OCI-LY7 (cell line): ENCODE measurements around the gene EXOG. TPM values are rescaled to one million over a fixed set of nuclear protein-coding genes. Genes with fewer than 3 reads are reported as not detected.

ENCODE experiments used
- BruUV-seq: library from RNA; stranded (reverse); fragments of 400-500 nt; replicated peaks from 2 replicates; lab custom pipeline; 2021; lab: Mats Ljungman, UMichigan
- CTCF ChIA-PET: fragments of 300-600 bp; sonication (Branson Sonifier 250); formaldehyde crosslinking; loops from one replicate; lab custom pipeline; 2022; ENCODE audit warnings: antibody characterized with exemption; ENCODE audit not compliant: unreplicated experiment; lab: Charles Lee
- POLR2A ChIA-PET: fragments of 300-600 bp; sonication (Branson Sonifier 250); formaldehyde crosslinking; loops from one replicate; lab custom pipeline; 2022; ENCODE audit warnings: antibody characterized with exemption; lab: Charles Lee
- DNase-seq: peaks from one replicate; pipeline ENCODE4 v3.0.0-alpha.2; 2015; ENCODE audit warnings: low spot score
- H2AFZ ChIP-seq: fragments of 200-600 bp; sonication (generic), shearing (Covaris generic); 2 replicates; pipeline ENCODE4 v1.6.1; 2014; ENCODE audit warnings: mild to moderate bottlenecking, antibody characterized with exemption, low read length, moderate library complexity
- H3K27ac ChIP-seq: fragments of 200-600 bp; sonication (generic); 2 replicates; pipeline ENCODE4 v1.5.1; 2014; ENCODE audit warnings: mixed run types, low read depth, mild to moderate bottlenecking, moderate library complexity, low read length, inconsistent platforms; ENCODE audit not compliant: poor library complexity, severe bottlenecking
- H3K36me3 ChIP-seq: fragments of 200-600 bp; sonication (generic); 2 replicates; pipeline ENCODE4 v1.6.1; 2014; ENCODE audit warnings: mild to moderate bottlenecking, antibody characterized with exemption, low read length, moderate library complexity, mixed read lengths; ENCODE audit not compliant: insufficient read depth
- H3K4me1 ChIP-seq: fragments of 200-600 bp; sonication (generic); 2 replicates; pipeline ENCODE4 v1.5.1; 2014; ENCODE audit warnings: mild to moderate bottlenecking, low read length; ENCODE audit not compliant: insufficient read depth, poor library complexity, severe bottlenecking
- H3K4me2 ChIP-seq: fragments of 200-600 bp; sonication (generic); 2 replicates; pipeline ENCODE4 v1.6.1; 2014; ENCODE audit warnings: mild to moderate bottlenecking, low read length
- H3K4me3 ChIP-seq: fragments of 200-600 bp; sonication (generic); 2 replicates; pipeline ENCODE4 v1.5.1; 2014; ENCODE audit warnings: mild to moderate bottlenecking, low read depth, low read length; ENCODE audit not compliant: poor library complexity, severe bottlenecking
- H3K79me2 ChIP-seq: fragments of 200-600 bp; sonication (generic); 2 replicates; pipeline ENCODE4 v1.6.1; 2016; ENCODE audit warnings: low read depth, mild to moderate bottlenecking, low read length, moderate library complexity, mixed read lengths; ENCODE audit not compliant: insufficient read depth
- H3K9me2 ChIP-seq: fragments of 200-600 bp; sonication (generic); 2 replicates; pipeline ENCODE4 v1.6.1; 2016; ENCODE audit warnings: mild to moderate bottlenecking, low read length, mixed read lengths; ENCODE audit not compliant: insufficient read depth
- H3K9me3 ChIP-seq: fragments of 200-600 bp; sonication (generic); 2 replicates; pipeline ENCODE4 v1.6.1; 2014; ENCODE audit warnings: mild to moderate bottlenecking, mixed run types, low read length, mixed read lengths
- H4K20me1 ChIP-seq: fragments of 200-600 bp; sonication (generic); 2 replicates; pipeline ENCODE4 v1.6.1; 2014; ENCODE audit warnings: mild to moderate bottlenecking, antibody characterized with exemption, low read length, moderate library complexity, mixed read lengths; ENCODE audit not compliant: insufficient read depth
- CTCF ChIP-seq: fragments of 200-600 bp; sonication (generic); conservative IDR thresholded peaks from 2 replicates; pipeline ENCODE4 v1.5.1; 2014; ENCODE audit warnings: mild to moderate bottlenecking, antibody characterized with exemption, low read length, moderate library complexity, mixed read lengths
- EZH2phosphoT487 ChIP-seq: fragments of 200-600 bp; sonication (generic); IDR thresholded peaks from 2 replicates; pipeline ENCODE4 v1.6.1; 2018; ENCODE audit warnings: low read depth, borderline replicate concordance, mild to moderate bottlenecking, mixed run types, antibody characterized with exemption, low read length, moderate library complexity, mixed read lengths
- intact Hi-C: fragments of 100-400 bp; cut with micrococcal nuclease; formaldehyde crosslinking; loops from one replicate; pipeline ENCODE4 v1.10.0; 2022; ENCODE audit not compliant: unreplicated experiment
- total RNA-seq, 2 experiments: library from RNA; depleted of rRNA in 1 of 2; stranded (reverse); fragments of >200 nt in 1 of 2; shearing (Covaris generic) in 1 of 2; gene quantifications; 2 replicates each; pipeline ENCODE4 v1.2.3, GENCODE V29; 2014 to 2022

Gene EXOG
- total RNA-seq, 2 experiments from 2014 or later: 30.7 to 41.2 TPM

- Histone ChIP-seq H4K20me1 (no peaks in the 10 kb centered on the region), H3K9me2 (no peaks in the 10 kb centered on the region), H3K4me3 (no peak overlapping the region), H3K4me2 (no peak overlapping the region), H3K79me2 (no peaks in the 10 kb centered on the region), H3K27ac (no peak overlapping the region), H3K9me3 (no peaks in the 10 kb centered on the region), H3K4me1 (no peaks in the 10 kb centered on the region), H3K36me3 (no peaks in the 10 kb centered on the region), H2AFZ (no peak overlapping the region)
- ChIA-PET POLR2A (no interaction called here), CTCF (no interaction called here)
- TF ChIP-seq EZH2phosphoT487: no peak
- TF ChIP-seq CTCF: no peak
- BruUV-seq: no TSS peak
- intact Hi-C loops: no loop called here
- DNase-seq: no peak
Measured at GRCh38 chr3:38489766-38490165, 6.4 kb upstream of the EXOG start.

DNA sequence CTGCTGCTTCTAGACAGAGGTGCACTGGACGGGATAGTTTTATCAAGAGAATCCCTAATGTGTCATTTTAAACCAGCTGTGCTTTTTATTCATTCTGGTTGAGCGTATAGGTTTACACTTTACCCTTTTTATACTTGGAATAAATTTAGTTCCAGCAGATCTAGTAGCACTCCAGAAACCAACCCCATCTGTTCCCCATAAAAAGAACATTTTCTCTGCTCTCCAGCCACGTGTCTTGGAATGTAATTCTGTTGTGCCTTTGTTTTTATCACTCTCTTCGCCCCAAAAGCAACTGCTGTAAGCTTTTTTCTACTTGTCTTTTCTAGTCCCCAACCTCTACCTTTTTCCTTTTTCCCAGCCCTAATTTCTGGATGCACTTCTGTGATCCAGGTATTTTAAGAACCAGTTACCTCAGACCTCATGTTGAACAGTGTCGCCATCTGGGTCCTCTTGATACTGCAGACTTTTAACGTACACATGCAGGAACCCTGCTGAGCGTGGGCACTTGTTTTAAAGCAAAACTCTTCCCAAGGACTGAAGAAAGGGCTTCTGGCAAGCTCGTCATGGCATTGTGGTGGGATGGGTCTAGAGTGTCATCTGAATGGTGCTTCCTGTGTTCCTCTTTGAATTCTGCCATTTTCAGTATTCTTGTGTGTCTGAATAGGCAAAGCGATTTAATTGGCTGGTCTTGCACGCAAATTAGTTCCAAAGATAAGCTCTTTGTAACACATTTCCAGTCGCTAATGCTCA, 5.7 kb upstream of the EXOG start:
- Histone ChIP-seq H3K4me1 (no peaks in the 10 kb centered on the region), H3K36me3 (no peaks in the 10 kb centered on the region), H3K4me3 (no peak overlapping the region), H3K9me3 (no peaks in the 10 kb centered on the region), H2AFZ (no peak overlapping the region), H3K4me2 (no peak overlapping the region), H3K9me2 (no peaks in the 10 kb centered on the region), H4K20me1 (no peaks in the 10 kb centered on the region), H3K27ac (no peak overlapping the region), H3K79me2 (no peaks in the 10 kb centered on the region)
- intact Hi-C loops: no loop called here
- TF ChIP-seq EZH2phosphoT487: no peak
- no peak for TF ChIP-seq CTCF
- BruUV-seq: no TSS peak
- DNase-seq: no peak
- ChIA-PET POLR2A (interaction anchor here (0.6 kb wide), 1 partner anchor 12 kb away, joined by 3 read pairs; no protein-coding TSS in a partner anchor), CTCF (no interaction called here)

DNA sequence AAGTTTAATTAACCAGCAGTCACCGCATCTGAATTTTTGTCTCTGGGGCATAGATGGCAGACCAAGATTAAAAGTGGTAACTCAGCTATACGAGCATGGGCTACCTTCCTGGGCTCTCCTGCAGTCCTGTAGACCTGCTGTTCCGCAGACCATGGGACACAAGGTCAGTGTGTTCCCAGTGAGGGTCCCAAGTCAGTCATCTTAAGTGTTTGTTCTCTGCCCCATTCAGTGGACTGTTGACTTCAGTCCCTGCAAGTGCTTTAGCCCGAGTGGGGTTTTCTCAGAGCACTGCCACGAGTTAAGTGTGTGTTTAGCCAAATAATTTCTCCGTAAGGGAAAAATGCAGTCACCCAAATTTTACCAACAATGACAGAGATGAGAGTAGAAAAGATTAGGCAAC, 4.9 kb upstream of the EXOG start:
- H3K4me3 ChIP-seq: no peak overlapping the region
- intact Hi-C loops: no loop called here
- no peak for DNase-seq
- H3K4me2 ChIP-seq: no peak overlapping the region
- POLR2A ChIA-PET: interaction anchor here (0.6 kb wide), 1 partner anchor 13 kb away, joined by 3 read pairs; no protein-coding TSS in a partner anchor
- H4K20me1 ChIP-seq: no peaks in the 10 kb centered on the region
- H2AFZ ChIP-seq: no peak overlapping the region
- CTCF ChIA-PET: no interaction called here
- no peaks in the 10 kb centered on the region for H3K9me2 ChIP-seq
- H3K27ac ChIP-seq: no peak overlapping the region
- H3K4me1 ChIP-seq: peaks cover 4% of the 10 kb centered on the region
- no peaks in the 10 kb centered on the region for H3K9me3 ChIP-seq
- TF ChIP-seq CTCF (no peak), EZH2phosphoT487 (no peak)
- BruUV-seq: no TSS peak
- no peaks in the 10 kb centered on the region for H3K79me2 ChIP-seq
- no peaks in the 10 kb centered on the region for H3K36me3 ChIP-seq
